GM18907 (cell line): Measurements from ENCODE around the gene MIEF1.
"Not testable (repeated sequence)": the region's sequence is repeated elsewhere in the genome, so short reads cannot be mapped to it uniquely, and the experiment has no call there.

Experiments used
- ATAC-seq: cut with Tn5 transposase; IDR thresholded peaks from one replicate; pipeline ENCODE4 v1.9.1; 2021; ENCODE audit warnings: mild to moderate bottlenecking, moderate library complexity; ENCODE audit not compliant: unreplicated experiment

MIEF1 gene

GRCh38 chr22:39512026-39512425 is 9.9 kb downstream of the MIEF1 start:
- no peak for ATAC-seq

DNA sequence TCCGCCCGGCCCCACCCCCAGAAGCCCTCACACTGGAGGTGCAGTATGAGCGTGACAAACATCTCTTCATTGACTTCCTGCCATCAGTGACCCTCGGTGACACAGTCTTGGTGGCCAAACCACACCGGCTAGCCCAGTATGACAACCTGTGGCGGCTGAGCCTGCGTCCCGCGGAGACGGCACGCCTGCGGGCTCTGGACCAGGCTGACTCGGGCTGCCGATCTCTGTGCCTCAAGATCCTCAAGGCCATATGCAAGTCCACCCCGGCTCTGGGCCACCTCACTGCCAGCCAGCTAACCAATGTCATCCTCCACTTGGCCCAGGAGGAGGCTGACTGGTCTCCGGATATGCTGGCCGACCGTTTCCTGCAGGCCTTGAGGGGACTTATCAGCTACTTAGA is 11.7 kb downstream of the MIEF1 start:
- ATAC-seq = no peak

- ATAC-seq = no peak
Observed at GRCh38 chr22:39514373-39514973, 12.4 kb downstream of the MIEF1 start.

DNA sequence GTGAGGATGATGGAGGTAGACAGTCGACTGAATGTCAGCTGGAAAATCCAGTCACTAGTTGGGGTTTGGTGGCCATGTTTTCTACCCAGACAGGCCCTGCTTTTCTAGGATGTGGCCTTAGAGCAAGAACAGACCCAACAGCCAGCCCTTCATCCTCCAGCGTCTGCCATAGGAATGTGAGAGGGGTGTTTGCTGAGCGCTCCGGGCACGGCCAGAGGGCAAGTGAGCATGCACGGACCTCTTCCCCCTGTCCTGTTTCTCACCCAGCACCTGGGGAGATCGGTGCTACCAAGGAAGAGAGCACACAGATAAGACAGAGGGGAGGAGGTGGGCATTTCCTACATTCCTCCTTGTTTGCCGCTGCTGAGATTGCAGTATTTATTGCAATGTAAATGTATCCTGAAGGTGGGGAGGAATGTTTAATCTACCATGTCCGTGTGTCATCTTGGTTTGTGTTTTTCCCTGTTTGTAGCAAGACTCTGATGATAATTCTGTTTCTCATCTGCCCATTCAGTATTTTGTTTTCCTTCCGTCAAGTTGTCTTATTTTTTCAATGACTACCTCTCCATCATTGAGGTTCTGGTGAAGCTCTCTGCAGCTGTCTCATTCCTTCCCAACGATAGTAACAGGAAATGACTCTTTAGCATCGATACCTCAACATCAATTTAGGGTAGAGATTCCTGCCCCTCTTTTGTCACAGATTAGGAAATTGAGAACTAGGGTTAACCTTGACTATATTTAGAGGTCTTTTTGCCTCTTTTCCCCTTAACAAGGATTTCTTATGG is 13.4 kb downstream of the MIEF1 start:
- ATAC-seq = no peak

DNA sequence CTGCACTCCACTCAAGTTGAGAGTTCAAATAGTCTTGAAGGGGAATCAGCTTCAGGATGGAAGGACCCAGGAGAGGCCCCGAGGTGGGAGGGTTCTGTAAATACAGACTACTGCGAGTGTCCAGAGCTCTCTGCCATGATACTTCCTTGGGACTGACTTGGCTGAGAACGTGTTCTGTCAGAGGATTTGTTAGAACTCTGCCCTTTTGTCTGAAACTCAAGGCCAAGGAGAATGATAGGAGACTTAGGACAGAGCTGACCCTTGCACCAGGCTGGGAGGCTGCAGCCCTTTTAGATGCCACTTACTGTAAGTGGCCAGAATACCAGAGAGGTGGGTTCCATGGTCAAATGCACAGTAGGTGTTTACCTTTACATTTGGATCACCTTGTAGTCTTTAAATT is 15.4 kb downstream of the MIEF1 start:
- ATAC-seq = no peak

DNA sequence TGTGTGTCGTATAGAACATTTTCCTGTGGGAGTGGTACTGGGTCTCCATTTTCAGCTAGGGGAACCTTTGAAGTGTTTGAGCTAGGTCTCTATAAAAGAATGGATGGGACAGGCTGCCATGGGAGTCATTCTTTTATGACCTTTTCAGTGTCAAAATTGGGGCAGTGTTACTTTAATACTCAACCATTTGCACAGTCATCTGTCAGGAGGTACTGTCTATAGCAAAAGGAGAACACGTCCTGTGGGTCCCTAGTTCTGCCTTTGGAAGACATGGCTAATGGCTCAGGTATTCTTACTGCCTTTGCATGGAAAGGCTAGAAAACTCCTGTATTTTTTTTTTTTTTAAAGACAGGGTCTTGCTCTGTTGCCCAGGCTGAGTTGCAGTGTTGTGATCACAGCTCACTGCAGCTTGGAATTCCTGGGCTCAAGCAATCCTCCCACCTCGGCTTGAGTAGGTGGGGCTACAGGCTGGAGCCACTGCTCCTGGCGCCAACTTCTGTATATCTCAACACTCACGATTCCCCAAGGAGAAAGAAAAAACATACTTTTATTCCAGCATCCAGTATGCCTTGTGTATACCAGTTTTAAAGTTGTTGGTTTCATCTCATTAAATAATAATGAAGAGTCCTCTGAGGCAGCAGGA is 16.2 kb downstream of the MIEF1 start:
- ATAC-seq = no peak

- no peak for ATAC-seq
Observed at GRCh38 chr22:39518996-39519680, 17.0 kb downstream of the MIEF1 start.

DNA sequence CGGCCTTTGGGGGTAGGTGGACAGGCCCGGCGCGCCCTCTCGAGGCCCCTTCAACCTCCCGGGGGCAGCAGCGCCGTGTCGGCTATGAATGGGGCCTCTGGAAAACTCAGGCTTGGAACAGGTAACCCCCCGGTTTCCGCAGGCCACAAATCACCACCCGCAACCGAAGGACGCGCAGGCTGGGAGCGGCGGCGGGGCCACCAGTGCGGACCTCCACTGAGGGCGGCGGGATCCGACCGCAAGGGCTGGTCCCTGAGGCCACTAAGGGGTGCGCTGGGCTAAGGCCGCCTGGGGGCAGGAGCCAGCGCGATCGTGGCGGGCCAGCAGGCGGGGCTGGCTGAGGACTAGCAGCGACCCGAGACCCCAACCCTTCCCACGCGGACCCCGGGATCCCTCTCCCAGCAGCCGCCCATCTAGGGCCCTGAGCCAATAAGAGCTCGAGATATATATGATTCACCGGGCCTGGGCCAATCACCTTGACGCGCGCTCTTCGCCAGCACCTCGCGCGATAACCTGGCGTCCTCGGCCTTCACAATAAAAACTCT is 17.7 kb downstream of the MIEF1 start:
- ATAC-seq = peak; percentile 80

DNA sequence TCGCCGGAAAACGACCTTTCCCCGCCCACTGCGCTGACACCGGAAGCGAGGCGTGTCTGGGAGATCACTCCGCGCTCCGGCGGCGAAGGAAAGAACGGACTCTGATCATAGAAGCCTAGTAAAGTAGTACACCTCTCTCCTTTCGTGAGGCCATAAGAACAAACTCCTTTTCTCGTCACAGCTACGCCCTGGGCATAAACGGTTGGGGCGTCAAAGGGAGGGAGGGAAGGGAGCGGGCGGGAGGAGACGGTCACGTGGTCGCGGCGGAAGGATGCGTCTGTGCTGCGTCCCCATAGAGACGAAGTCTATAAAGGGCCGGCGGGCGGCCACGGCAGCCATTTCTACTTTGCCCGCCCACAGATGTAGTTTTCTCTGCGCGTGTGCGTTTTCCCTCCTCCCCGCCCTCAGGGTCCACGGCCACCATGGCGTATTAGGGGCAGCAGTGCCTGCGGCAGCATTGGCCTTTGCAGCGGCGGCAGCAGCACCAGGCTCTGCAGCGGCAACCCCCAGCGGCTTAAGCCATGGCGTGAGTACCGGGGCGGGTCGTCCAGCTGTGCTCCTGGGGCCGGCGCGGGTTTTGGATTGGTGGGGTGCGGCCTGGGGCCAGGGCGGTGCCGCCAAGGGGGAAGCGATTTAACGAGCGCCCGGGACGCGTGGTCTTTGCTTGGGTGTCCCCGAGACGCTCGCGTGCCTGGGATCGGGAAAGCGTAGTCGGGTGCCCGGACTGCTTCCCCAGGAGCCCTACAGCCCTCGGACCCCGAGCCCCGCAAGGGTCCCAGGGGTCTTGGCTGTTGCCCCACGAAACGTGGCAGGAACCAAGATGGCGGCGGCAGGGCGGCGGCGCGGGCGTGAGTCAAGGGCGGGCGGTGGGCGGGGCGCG is 18.4 kb downstream of the MIEF1 start, which contains the start of gene ATF4:
TSS of gene ATF4 (plus strand) at position 337 of the 880 bp plus-strand sequence. CDS start 884 bp downstream, outside the sequence.
- peak; percentile 55 for ATAC-seq

DNA sequence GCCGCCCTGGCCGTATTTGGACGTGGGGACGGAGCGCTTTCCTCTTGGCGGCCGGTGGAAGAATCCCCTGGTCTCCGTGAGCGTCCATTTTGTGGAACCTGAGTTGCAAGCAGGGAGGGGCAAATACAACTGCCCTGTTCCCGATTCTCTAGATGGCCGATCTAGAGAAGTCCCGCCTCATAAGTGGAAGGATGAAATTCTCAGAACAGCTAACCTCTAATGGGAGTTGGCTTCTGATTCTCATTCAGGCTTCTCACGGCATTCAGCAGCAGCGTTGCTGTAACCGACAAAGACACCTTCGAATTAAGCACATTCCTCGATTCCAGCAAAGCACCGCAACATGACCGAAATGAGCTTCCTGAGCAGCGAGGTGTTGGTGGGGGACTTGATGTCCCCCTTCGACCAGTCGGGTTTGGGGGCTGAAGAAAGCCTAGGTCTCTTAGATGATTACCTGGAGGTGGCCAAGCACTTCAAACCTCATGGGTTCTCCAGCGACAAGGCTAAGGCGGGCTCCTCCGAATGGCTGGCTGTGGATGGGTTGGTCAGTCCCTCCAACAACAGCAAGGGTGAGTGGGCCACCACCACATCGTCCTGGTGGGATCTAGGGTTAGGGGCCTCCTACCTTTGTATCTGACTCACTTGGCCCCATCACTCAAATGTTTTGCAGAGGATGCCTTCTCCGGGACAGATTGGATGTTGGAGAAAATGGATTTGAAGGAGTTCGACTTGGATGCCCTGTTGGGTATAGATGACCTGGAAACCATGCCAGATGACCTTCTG is 19.2 kb downstream of the MIEF1 start:
- ATAC-seq = not testable (repeated sequence)

DNA sequence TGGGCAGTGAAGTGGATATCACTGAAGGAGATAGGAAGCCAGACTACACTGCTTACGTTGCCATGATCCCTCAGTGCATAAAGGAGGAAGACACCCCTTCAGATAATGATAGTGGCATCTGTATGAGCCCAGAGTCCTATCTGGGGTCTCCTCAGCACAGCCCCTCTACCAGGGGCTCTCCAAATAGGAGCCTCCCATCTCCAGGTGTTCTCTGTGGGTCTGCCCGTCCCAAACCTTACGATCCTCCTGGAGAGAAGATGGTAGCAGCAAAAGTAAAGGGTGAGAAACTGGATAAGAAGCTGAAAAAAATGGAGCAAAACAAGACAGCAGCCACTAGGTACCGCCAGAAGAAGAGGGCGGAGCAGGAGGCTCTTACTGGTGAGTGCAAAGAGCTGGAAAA is 20.0 kb downstream of the MIEF1 start:
- not testable (repeated sequence) for ATAC-seq

- no peak for ATAC-seq
Observed at GRCh38 chr22:39522567-39523300, 20.6 kb downstream of the MIEF1 start.

DNA sequence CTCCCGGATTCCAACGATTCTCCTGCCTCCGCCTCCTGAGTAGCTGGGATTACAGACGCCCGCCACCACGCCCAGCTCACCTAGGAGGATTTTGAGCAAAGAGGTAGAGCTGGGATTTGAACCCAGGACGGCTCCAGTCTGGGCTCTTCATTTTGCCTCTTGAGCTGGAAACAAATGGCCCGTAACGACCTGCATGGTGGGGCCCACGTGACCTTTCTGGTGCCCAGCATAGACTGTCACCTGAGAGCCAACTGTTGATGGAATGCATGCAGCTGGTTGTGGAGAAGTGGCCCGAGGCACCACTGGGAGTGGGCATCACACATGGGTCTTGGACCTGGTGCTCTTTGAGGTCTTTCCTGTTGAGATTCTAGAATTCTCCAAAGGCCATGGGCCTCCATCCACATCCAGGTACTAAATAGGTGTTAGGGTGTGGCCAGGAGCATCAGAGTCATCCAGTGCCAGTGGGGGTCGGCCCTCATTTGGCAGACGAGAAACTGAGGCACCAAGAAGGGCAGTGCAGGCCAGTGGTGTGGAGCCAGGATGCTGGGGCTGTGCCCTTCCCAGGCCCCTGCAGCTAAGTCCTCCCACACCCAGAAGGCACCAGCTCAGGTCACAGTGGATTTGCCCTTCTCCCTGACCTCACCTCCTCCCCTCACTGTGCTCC is 22.1 kb downstream of the MIEF1 start:
- ATAC-seq = no peak

DNA sequence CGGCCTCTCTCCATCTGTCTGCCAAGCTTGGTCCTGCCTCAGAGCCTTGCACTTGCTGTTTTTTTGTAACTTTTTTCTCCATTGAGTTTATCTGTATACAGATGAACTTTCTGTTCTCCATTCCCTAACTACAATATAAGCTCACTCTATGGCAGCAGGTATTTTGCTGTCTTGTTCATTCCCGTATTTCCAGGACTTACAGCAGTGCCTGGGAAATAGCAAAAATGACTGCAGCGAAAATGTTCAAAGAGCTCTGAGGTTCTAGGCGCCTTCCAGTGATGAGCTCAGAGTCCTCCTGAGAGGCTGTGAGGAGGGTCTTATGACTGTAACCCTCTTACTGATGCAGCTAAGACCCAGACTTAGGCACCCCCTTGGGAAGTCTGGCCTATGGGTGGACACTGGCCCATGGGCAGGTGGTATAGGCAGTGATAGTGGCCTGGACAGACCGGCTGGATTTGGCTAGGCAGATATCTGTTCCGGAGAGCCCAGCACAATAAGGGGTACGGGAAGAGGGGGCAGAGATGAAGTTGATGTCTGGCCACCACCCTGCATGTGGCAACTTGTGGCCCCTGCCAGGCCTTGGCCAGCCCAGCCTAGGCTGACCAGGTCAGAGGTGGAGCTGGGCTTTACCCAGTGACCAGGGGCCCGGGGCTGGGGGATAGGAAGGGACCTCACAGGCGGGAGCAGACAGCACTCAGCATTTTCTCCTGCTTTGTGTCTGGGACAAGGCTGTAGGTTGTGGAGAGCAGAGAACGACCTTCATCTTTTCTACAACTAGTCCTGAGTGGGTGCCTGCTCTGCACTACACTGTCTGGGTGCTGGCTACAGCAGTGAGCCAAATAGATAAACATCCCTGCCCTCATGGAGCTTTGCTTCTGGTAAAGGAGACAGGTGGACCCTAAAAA is 22.9 kb downstream of the MIEF1 start:
- ATAC-seq = no peak

DNA sequence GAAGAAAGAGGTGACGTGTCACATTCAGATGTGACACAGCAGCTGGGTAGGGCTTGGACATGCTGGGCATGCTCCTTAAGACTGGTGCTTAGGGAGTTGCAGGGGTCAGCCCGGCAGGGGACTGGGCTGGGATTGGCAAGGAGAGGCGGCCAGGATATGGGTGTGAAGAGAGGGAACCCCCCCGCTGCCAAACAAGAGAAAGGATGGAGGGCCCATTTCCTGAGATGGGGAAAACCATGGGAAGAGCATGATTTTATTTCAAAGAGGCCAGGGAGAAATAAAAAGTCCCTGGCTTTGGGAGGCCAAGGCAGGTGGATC is 23.5 kb downstream of the MIEF1 start:
- no peak for ATAC-seq

- ATAC-seq = no peak
Observed at GRCh38 chr22:39526736-39527171, 24.7 kb downstream of the MIEF1 start.

DNA sequence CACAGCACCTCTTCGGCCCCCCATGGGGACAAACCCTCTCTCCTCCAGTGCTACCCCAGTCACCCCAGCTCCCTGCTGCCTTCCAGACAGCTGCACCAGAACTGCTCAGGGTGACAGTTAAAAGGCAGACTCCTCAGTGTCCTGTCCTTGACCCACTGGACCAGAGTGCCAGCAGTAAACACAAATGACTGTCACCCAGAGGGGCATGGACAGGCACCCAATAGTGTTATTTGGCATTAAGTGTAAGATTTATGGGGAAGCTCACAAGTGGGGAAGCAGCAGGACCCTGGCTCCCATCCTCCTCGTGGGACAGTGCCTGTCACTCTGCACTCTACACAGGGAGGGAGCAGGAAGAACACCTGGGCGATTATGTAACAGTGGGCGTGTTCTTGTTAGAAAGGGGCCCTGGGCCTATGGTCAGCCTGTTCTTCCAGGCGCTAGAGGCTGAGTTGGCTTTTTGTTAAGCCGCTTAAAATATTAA is 25.4 kb downstream of the MIEF1 start:
- ATAC-seq = no peak
